Endothelial cell of umbilical vein (primary cell): ENCODE results near the gene MAGI1. TPM values are rescaled to one million over a fixed set of nuclear protein-coding genes. Genes with fewer than 3 reads are reported as not detected.

Experiments
- BruUV-seq: library from RNA; stranded (reverse); fragments of 400-500 nt; replicated peaks from 2 replicates; lab custom pipeline; 2021; lab: Mats Ljungman, UMichigan
- CTCF ChIA-PET: fragments of 300-600, 350-600 bp; sonication (Branson Sonifier 250); formaldehyde crosslinking; loops from one replicate; lab custom pipeline; 2021; ENCODE audit warnings: antibody characterized with exemption, inconsistent platforms; lab: Charles Lee
- POLR2A ChIA-PET: fragments of 300-600, 350-600 bp; sonication (Branson Sonifier 250); formaldehyde crosslinking; loops from one replicate; lab custom pipeline; 2021; ENCODE audit warnings: antibody characterized with exemption, inconsistent platforms; lab: Charles Lee
- DNase-seq: peaks from one replicate; pipeline ENCODE4 v3.0.0-alpha.2; 2011; ENCODE audit warnings: low read depth, low spot score
- FAIRE-seq: peaks from 2 replicates; lab custom pipeline; 2011; peaks lifted over from hg19 to GRCh38; lab: Jason Lieb, UNC
- H2AFZ ChIP-seq: 2 replicates; pipeline ENCODE4 v1.6.0; 2012; ENCODE audit warnings: low read depth, low read length, control low read depth, inconsistent platforms
- H3K27ac ChIP-seq: 2 replicates; pipeline ENCODE4 v1.5.1; 2011; ENCODE audit warnings: low read depth, mild to moderate bottlenecking, control low read depth, low read length, moderate library complexity; ENCODE audit not compliant: insufficient read depth
- H3K27me3 ChIP-seq, 2 experiments: 2 replicates each; pipeline versions ENCODE4 v1.6.0 to v1.6.1; 2011; ENCODE audit warnings: low read length in 2 of 2, mixed read lengths in 1 of 2; ENCODE audit not compliant: control insufficient read depth in 2 of 2, insufficient read depth in 2 of 2
- H3K36me3 ChIP-seq, 2 experiments: 2 replicates in 1 of 2; 3 replicates in 1 of 2; pipeline ENCODE4 v1.5.1; 2011; ENCODE audit warnings: low read length in 2 of 2, mild to moderate bottlenecking in 1 of 2, moderate library complexity in 1 of 2; ENCODE audit not compliant: control insufficient read depth in 2 of 2, insufficient read depth in 2 of 2; ENCODE audit errors: extremely low read depth in 1 of 2
- H3K4me1 ChIP-seq: 3 replicates; pipeline ENCODE4 v1.5.1; 2011; ENCODE audit warnings: mild to moderate bottlenecking, low read length; ENCODE audit not compliant: control insufficient read depth, insufficient read depth; ENCODE audit errors: extremely low read depth
- H3K4me2 ChIP-seq: 2 replicates; pipeline ENCODE4 v1.6.1; 2011; ENCODE audit warnings: low read length, control low read depth, mixed read lengths; ENCODE audit not compliant: insufficient read depth
- H3K4me3 ChIP-seq, 3 experiments: fragments of 200-600 bp in 1 of 3; sonication (generic), shearing (Covaris generic) in 1 of 3; replicated peaks in 1 of 3; 2 replicates each; pipeline ENCODE4 v1.5.1; 2011 to 2016; ENCODE audit warnings: control low read depth in 3 of 3, low read length in 3 of 3, mild to moderate bottlenecking in 2 of 3, inconsistent platforms in 1 of 3, low read depth in 1 of 3, moderate library complexity in 1 of 3; ENCODE audit not compliant: insufficient read depth in 1 of 3
- H3K79me2 ChIP-seq: 2 replicates; pipeline ENCODE4 v1.6.0; 2012; ENCODE audit warnings: low read length, inconsistent platforms; ENCODE audit not compliant: control insufficient read depth, insufficient read depth
- H3K9ac ChIP-seq: replicated peaks from 2 replicates; pipeline ENCODE3; 2011; ENCODE audit warnings: low read length, control low read depth; ENCODE audit not compliant: insufficient read depth; ENCODE audit errors: extremely low read depth
- H3K9me1 ChIP-seq: replicated peaks from 3 replicates; pipeline ENCODE4 v1.6.0; 2011; ENCODE audit warnings: mild to moderate bottlenecking, low read length; ENCODE audit not compliant: control insufficient read depth, insufficient read depth; ENCODE audit errors: extremely low read depth
- H3K9me3 ChIP-seq: replicated peaks from 2 replicates; pipeline ENCODE4 v1.5.1; 2012; ENCODE audit warnings: low read length, inconsistent platforms; ENCODE audit not compliant: control insufficient read depth, insufficient read depth
- H4K20me1 ChIP-seq: replicated peaks from 2 replicates; pipeline ENCODE3; 2011; ENCODE audit warnings: mild to moderate bottlenecking, low read length; ENCODE audit not compliant: control insufficient read depth, insufficient read depth; ENCODE audit errors: extremely low read depth
- EZH2 ChIP-seq: IDR thresholded peaks from 2 replicates; pipeline ENCODE4 v1.6.1; 2012; ENCODE audit warnings: borderline replicate concordance, low read depth, mild to moderate bottlenecking, moderate library complexity, low read length, inconsistent platforms; ENCODE audit not compliant: severe bottlenecking
- FOS ChIP-seq: IDR thresholded peaks from 2 replicates; pipeline ENCODE4 v1.6.1; 2011; ENCODE audit warnings: mild to moderate bottlenecking, low read length, moderate library complexity, borderline replicate concordance; ENCODE audit not compliant: insufficient read depth
- GATA2 ChIP-seq: IDR thresholded peaks from 2 replicates; pipeline ENCODE4 v1.7.0; 2011; ENCODE audit warnings: low read depth, mild to moderate bottlenecking, moderate library complexity, mixed read lengths, low read length; ENCODE audit not compliant: insufficient read length, insufficient read depth
- JUN ChIP-seq: IDR thresholded peaks from 2 replicates; pipeline ENCODE4 v1.6.1; 2011; ENCODE audit warnings: borderline replicate concordance, low read depth; ENCODE audit not compliant: insufficient read length, insufficient read depth
- MYC ChIP-seq: IDR thresholded peaks from one replicate; pipeline ENCODE4 v1.6.1; 2011; ENCODE audit warnings: mild to moderate bottlenecking, low read depth, low read length
- POLR2A ChIP-seq: IDR thresholded peaks from 2 replicates; pipeline ENCODE4 v1.6.1; 2012; ENCODE audit warnings: low read depth, mild to moderate bottlenecking, control low read depth, low read length
- POLR2AphosphoS5 ChIP-seq: IDR thresholded peaks from 2 replicates; pipeline ENCODE4 v1.6.1; 2012; ENCODE audit warnings: low read depth, mild to moderate bottlenecking, control low read depth, low read length, moderate library complexity; ENCODE audit not compliant: insufficient read depth
- dilution Hi-C: fragments of 300-500 bp; cut with MboI; formaldehyde crosslinking; loops from one replicate; pipeline ENCODE4 v1.15.0; 2019; ENCODE audit warnings: low sequenced_read_pairs; ENCODE audit not compliant: extremely low pct_ligation_motif_present
- intact Hi-C: fragments of 100-400 bp; cut with micrococcal nuclease; formaldehyde crosslinking; loops from one replicate; pipeline ENCODE4 v1.10.0; 2022
- polyA plus RNA-seq, 4 experiments: library from polyadenylated mRNA; depleted of rRNA in 3 of 4; stranded (reverse) in 3 of 4; unstranded in 1 of 4; fragments of >200 nt; gene quantifications; 2 replicates each; pipeline versions ENCODE4 v1.2.1 to v1.2.3, GENCODE V29; 2011 to 2012; ENCODE audit warnings: missing spikeins in 1 of 4
- total RNA-seq: library from RNA; stranded (reverse); gene quantifications from 2 replicates; pipeline ENCODE4 v1.2.3, GENCODE V29; 2021
- TF ChIP-seq, protein P1 (sequence below), 2 donors: IDR thresholded peaks; 1 replicate in 1 of 2; 2 replicates in 1 of 2; pipeline ENCODE4 v1.5.1; 2011; ENCODE audit warnings: low read length in 2 of 2, mild to moderate bottlenecking in 2 of 2, moderate library complexity in 2 of 2, control low read depth in 1 of 2, inconsistent platforms in 1 of 2, low read depth in 1 of 2; ENCODE audit not compliant: insufficient read depth in 1 of 2; ENCODE audit errors: extremely low read depth in 1 of 2
- TF ChIP-seq, protein P2 (sequence below): IDR thresholded peaks from 2 replicates; pipeline ENCODE4 v1.6.1; 2011; ENCODE audit not compliant: insufficient read depth, insufficient read length

Gene MAGI1
- total and polyA plus RNA-seq, 2 donors (not counting 3 experiments of a cell fraction or from before 2014, with no cell fraction given), result 10.1 to 47.9 TPM

DNA sequence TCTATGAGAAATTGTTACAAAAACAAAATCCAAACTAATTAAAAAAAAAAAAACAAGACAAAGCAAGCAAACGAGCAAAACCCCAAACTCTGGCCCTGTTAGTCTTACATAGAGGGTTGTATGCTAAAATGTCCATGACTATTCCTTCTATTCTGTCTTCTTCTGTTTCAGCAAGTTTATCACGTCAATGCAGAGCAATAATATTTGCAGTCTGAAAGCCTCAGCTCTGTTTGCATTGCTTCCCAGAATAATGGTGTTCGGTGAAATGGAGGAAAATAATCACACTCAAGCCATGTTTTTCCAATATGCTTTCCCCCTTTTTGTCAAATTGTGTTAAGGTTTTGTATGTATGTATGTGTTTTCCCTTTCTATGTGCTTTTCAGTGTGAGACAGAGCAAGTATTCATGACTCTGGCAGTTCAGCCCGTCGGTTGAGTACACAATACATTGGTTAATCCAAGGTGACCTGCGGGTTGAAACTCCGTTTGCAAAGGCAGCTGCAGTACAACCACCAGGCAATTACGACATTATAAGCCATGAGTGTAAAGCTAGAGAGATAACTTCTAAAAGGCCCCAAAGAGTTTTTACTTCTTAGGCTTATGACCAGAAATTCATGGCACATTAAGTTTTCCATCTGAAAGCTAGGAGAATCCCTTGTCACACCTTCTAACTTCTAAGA lies 34.9 kb upstream of the MAGI1 start:
- Histone ChIP-seq H3K36me3 (no peaks in the 10 kb centered on the region), H3K4me2 (no peak overlapping the region), H3K79me2 (no peaks in the 10 kb centered on the region), H2AFZ (no peak overlapping the region), H3K27ac (no peak overlapping the region), H3K4me3 (no peak overlapping the region), H3K27me3 (peaks cover 0 to 4% of the 10 kb centered on the region in 2 experiments), H3K9ac (no peak overlapping the region), H3K9me1 (no peaks in the 10 kb centered on the region), H3K4me1 (no peaks in the 10 kb centered on the region), H4K20me1 (no peaks in the 10 kb centered on the region), H3K9me3 (no peaks in the 10 kb centered on the region)
- no TSS peak for BruUV-seq
- dilution Hi-C loops, result no loop called here
- ChIA-PET POLR2A (no interaction called here), CTCF (interaction anchor here (1.5 kb wide), 1 partner anchor 16 kb away, joined by 3 read pairs; no protein-coding TSS in a partner anchor)
- intact Hi-C loops, result no loop called here
- TF ChIP-seq POLR2AphosphoS5 (no peak), POLR2A (no peak), FOS (no peak), EZH2 (no peak), MYC (no peak), GATA2 (no peak), JUN (no peak)
- TF ChIP-seq, protein P1, sequence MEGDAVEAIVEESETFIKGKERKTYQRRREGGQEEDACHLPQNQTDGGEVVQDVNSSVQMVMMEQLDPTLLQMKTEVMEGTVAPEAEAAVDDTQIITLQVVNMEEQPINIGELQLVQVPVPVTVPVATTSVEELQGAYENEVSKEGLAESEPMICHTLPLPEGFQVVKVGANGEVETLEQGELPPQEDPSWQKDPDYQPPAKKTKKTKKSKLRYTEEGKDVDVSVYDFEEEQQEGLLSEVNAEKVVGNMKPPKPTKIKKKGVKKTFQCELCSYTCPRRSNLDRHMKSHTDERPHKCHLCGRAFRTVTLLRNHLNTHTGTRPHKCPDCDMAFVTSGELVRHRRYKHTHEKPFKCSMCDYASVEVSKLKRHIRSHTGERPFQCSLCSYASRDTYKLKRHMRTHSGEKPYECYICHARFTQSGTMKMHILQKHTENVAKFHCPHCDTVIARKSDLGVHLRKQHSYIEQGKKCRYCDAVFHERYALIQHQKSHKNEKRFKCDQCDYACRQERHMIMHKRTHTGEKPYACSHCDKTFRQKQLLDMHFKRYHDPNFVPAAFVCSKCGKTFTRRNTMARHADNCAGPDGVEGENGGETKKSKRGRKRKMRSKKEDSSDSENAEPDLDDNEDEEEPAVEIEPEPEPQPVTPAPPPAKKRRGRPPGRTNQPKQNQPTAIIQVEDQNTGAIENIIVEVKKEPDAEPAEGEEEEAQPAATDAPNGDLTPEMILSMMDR (IDR thresholded peaks at IDR 0.05; ENCODE audit: extremely low read depth in 1 of 2, insufficient read depth in 1 of 2, low read depth in 1 of 2, low read length in 2 of 2), result no peak
- TF ChIP-seq, protein P2, sequence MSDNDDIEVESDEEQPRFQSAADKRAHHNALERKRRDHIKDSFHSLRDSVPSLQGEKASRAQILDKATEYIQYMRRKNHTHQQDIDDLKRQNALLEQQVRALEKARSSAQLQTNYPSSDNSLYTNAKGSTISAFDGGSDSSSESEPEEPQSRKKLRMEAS, result no peak
- DNase-seq, result no peak
- no peak for FAIRE-seq
